Smooth muscle cell (in vitro differentiated cells): Measurements from ENCODE around the gene LRP5. TPM values are rescaled to one million over a fixed set of nuclear protein-coding genes. Genes with fewer than 3 reads are reported as not detected.

Source experiments
- DNase-seq: peaks from one replicate; lab custom pipeline; 2025; ENCODE audit not compliant: unreplicated experiment; lab: John Stamatoyannopoulos, UW
- H2AFZ ChIP-seq: fragments of 200-600 bp; sonication (generic); 2 replicates; pipeline ENCODE4 v1.6.0; 2016; ENCODE audit warnings: antibody characterized with exemption, low read depth, mild to moderate bottlenecking
- H3F3A ChIP-seq: fragments of 200-600 bp; sonication (generic); 2 replicates; pipeline ENCODE4 v1.6.0; 2017; ENCODE audit warnings: antibody characterized with exemption, low read depth
- H3K27ac ChIP-seq: fragments of 200-600 bp; sonication (generic); 2 replicates; pipeline ENCODE4 v1.5.1; 2016; ENCODE audit warnings: low read depth, mild to moderate bottlenecking
- H3K27me3 ChIP-seq: fragments of 200-600 bp; sonication (generic); 2 replicates; pipeline ENCODE4 v1.6.1; 2016; ENCODE audit warnings: low read depth, mild to moderate bottlenecking
- H3K36me3 ChIP-seq: fragments of 200-600 bp; sonication (generic); 2 replicates; pipeline ENCODE4 v1.5.1; 2016; ENCODE audit warnings: low read depth
- H3K4me1 ChIP-seq: fragments of 200-600 bp; sonication (generic); 2 replicates; pipeline ENCODE4 v1.5.1; 2016; ENCODE audit warnings: low read depth
- H3K4me2 ChIP-seq: fragments of 200-600 bp; sonication (generic); 2 replicates; pipeline ENCODE4 v1.6.0; 2016; ENCODE audit warnings: mild to moderate bottlenecking
- H3K4me3 ChIP-seq: fragments of 200-600 bp; sonication (generic); 2 replicates; pipeline ENCODE4 v1.5.1; 2016; ENCODE audit warnings: mild to moderate bottlenecking
- H3K79me2 ChIP-seq: fragments of 200-600 bp; sonication (generic); 2 replicates; pipeline ENCODE4 v1.6.0; 2016; ENCODE audit warnings: low read depth, mild to moderate bottlenecking
- H3K9ac ChIP-seq: fragments of 200-600 bp; sonication (generic); 2 replicates; pipeline ENCODE4 v1.6.0; 2016; ENCODE audit warnings: low read depth
- H3K9me3 ChIP-seq: fragments of 200-600 bp; sonication (generic); replicated peaks from 2 replicates; pipeline ENCODE4 v1.5.1; 2016; ENCODE audit warnings: low read depth
- H4K20me1 ChIP-seq: fragments of 200-600 bp; sonication (generic); 2 replicates; pipeline ENCODE4 v1.6.0; 2016; ENCODE audit warnings: low read depth
- CTCF ChIP-seq: fragments of 200-600 bp; sonication (generic); IDR thresholded peaks from 2 replicates; pipeline ENCODE4 v1.5.1; 2017; ENCODE audit warnings: borderline replicate concordance, mild to moderate bottlenecking, antibody characterized with exemption; ENCODE audit not compliant: insufficient read depth, poor library complexity, severe bottlenecking
- WGBS: methylation state at CpG from one replicate; pipeline ENCODE4 v1.1.7; 2016; ENCODE audit warnings: low lambda C conversion rate; 5-methylcytosine and 5-hydroxymethylcytosine counted together
- polyA plus RNA-seq: library from polyadenylated mRNA; unstranded; fragments of >200 nt; fragmentation: Nextera tagmentation; extraction: Ambion mirVana; gene quantifications from 2 replicates; pipeline ENCODE4 v1.2.1, GENCODE V29; 2016
- total RNA-seq: library from RNA; depleted of rRNA; stranded (reverse); fragments of >200 nt; gene quantifications from 2 replicates; pipeline ENCODE4 v1.2.3, GENCODE V29; 2014

Gene LRP5
- total and polyA plus RNA-seq, 2 experiments from 2014 or later: 16.1 to 26.6 TPM

GRCh38 chr11:68314203-68315170 is 2.1 kb downstream of the LRP5 start:
- H3K79me2 ChIP-seq: peaks cover 54% of the 10 kb centered on the region
- WGBS: 23% methylated on average over 27 of the region's 27 CpGs

GRCh38 chr11:68315171-68315920 is 3.0 kb downstream of the LRP5 start:
- no peak for TF ChIP-seq CTCF
- Histone ChIP-seq H2AFZ (no peak overlapping the region), H3K27ac (peak overlapping the region; percentile 33), H3K4me1 (peaks cover 6% of the 10 kb centered on the region), H3K9ac (no peak overlapping the region), H4K20me1 (peaks cover 43% of the 10 kb centered on the region), H3K4me3 (peak overlapping the region; percentile 60), H3F3A (peaks cover 3% of the 10 kb centered on the region), H3K9me3 (no peaks in the 10 kb centered on the region), H3K79me2 (peaks cover 63% of the 10 kb centered on the region), H3K4me2 (peak overlapping the region; percentile 92), H3K27me3 (no peaks in the 10 kb centered on the region), H3K36me3 (no peaks in the 10 kb centered on the region)
- WGBS: 71% methylated on average over 19 of the region's 19 CpGs
- no peak for DNase-seq

More at GRCh38 chr11:68314203-68315170, 2.1 kb downstream of the LRP5 start:
- Histone ChIP-seq H3K27ac (peak overlapping the region; percentile 33), H3K9ac (peak overlapping the region; percentile 16), H3K27me3 (no peaks in the 10 kb centered on the region), H3K4me3 (peak overlapping the region; percentile 60), H2AFZ (peak overlapping the region; percentile 48), H3K9me3 (no peaks in the 10 kb centered on the region), H3K4me1 (peaks cover 6% of the 10 kb centered on the region), H3K36me3 (no peaks in the 10 kb centered on the region), H4K20me1 (peaks cover 36% of the 10 kb centered on the region), H3K4me2 (peak overlapping the region; percentile 92), H3F3A (peaks cover 3% of the 10 kb centered on the region)
- no peak for TF ChIP-seq CTCF
- DNase-seq: no peak

GRCh38 chr11:68317147-68317785 is 4.9 kb downstream of the LRP5 start:
- peaks cover 6% of the 10 kb centered on the region for H3K4me1 ChIP-seq
- no peak overlapping the region for H3K4me2 ChIP-seq
- H3K9ac ChIP-seq: no peak overlapping the region
- WGBS: 85% methylated on average over 12 of the region's 15 CpGs
- H3F3A ChIP-seq: no peaks in the 10 kb centered on the region
- no peak overlapping the region for H3K27ac ChIP-seq
- no peak for DNase-seq
- H3K4me3 ChIP-seq: no peak overlapping the region
- no peaks in the 10 kb centered on the region for H3K27me3 ChIP-seq
- H3K79me2 ChIP-seq: peaks cover 82% of the 10 kb centered on the region
- H3K9me3 ChIP-seq: no peaks in the 10 kb centered on the region
- no peak overlapping the region for H2AFZ ChIP-seq
- H4K20me1 ChIP-seq: peaks cover 62% of the 10 kb centered on the region
- no peak for TF ChIP-seq CTCF
- no peaks in the 10 kb centered on the region for H3K36me3 ChIP-seq
